Natural killer cell treated with Interleukin-12 subunit alpha and Interleukin-12 subunit beta and Interleukin-15 and Interleukin-18, amount 100 ng/mL, for 72 hours (primary cell): Measurements from ENCODE around the gene RPRD1B. TPM values are rescaled to one million over a fixed set of nuclear protein-coding genes. Genes with fewer than 3 reads are reported as not detected.
A peak's percentile ranks its signal among the peaks of the same experiment; 100 is the strongest.
"Not testable (repeated sequence)": the region's sequence is repeated elsewhere in the genome, so short reads cannot be mapped to it uniquely, and the experiment has no call there.

Experiments used
- ATAC-seq, 2 donors: fragments of 150-1000 bp; cut with Tn5 transposase in 1 of 2; sonication (Bioruptor Pico), chemical (Tn5 transposase) in 1 of 2; 2 replicates each; pipeline ENCODE4 v1.10.0; 2021
- DNase-seq: peaks from one replicate; pipeline ENCODE4 v3.0.0; 2022; ENCODE audit warnings: low spot score
- H3K27ac Mint-ChIP-seq, 2 donors: 1 replicate in 1 of 2; 2 replicates in 1 of 2; pipeline ENCODE4 v1.8.0; 2022; ENCODE audit warnings: mixed read lengths in 2 of 2, mild to moderate bottlenecking in 1 of 2, moderate library complexity in 1 of 2
- H3K27me3 Mint-ChIP-seq, 2 donors: 1 replicate in 1 of 2; 2 replicates in 1 of 2; pipeline ENCODE4 v1.8.0; 2022; ENCODE audit warnings: mixed read lengths in 2 of 2
- H3K36me3 Mint-ChIP-seq: one replicate; pipeline ENCODE4 v1.8.0; 2022; ENCODE audit warnings: mixed read lengths
- H3K4me1 Mint-ChIP-seq, 2 donors: 1 replicate in 1 of 2; 2 replicates in 1 of 2; pipeline ENCODE4 v1.8.0; 2022; ENCODE audit warnings: low read depth in 2 of 2, mixed read lengths in 2 of 2, mild to moderate bottlenecking in 1 of 2
- H3K4me3 Mint-ChIP-seq: one replicate; pipeline ENCODE4 v1.8.0; 2022; ENCODE audit warnings: mixed read lengths
- H3K9me3 Mint-ChIP-seq: 2 replicates; pipeline ENCODE4 v1.8.0; 2022; ENCODE audit warnings: mixed read lengths
- total RNA-seq, 2 donors: library from RNA; stranded (reverse); gene quantifications; one replicate each; pipeline ENCODE4 v1.2.3, GENCODE V29; 2022

The RPRD1B gene
- total RNA-seq, 2 donors from 2014 or later: 46.4 to 85.4 TPM

- H3K4me3 Mint-ChIP-seq, H3K27ac Mint-ChIP-seq, ATAC-seq, H3K27me3 Mint-ChIP-seq, H3K4me1 Mint-ChIP-seq, DNase-seq, H3K9me3 Mint-ChIP-seq: not testable (repeated sequence)
- H3K36me3 Mint-ChIP-seq: peaks cover 25% of the 10 kb centered on the region
Observed at GRCh38 chr20:38009416-38009815, 24.1 kb upstream of the RPRD1B start.

GRCh38 chr20:38011696-38012095 lies 21.9 kb upstream of the RPRD1B start:
- Mint-ChIP-seq H3K4me1 (peaks cover 3 to 5% of the 10 kb centered on the region in 2 donors), H3K4me3 (no peak overlapping the region), H3K27ac (no peak overlapping the region), H3K27me3 (no peaks in the 10 kb centered on the region), H3K36me3 (peaks cover 22% of the 10 kb centered on the region), H3K9me3 (no peaks in the 10 kb centered on the region)
- no peak for DNase-seq
- no peak for ATAC-seq

GRCh38 chr20:38012332-38012731 lies 21.2 kb upstream of the RPRD1B start:
- Mint-ChIP-seq H3K36me3 (peaks cover 27% of the 10 kb centered on the region), H3K4me3 (no peak overlapping the region), H3K9me3 (no peaks in the 10 kb centered on the region), H3K4me1 (peaks cover 3 to 8% of the 10 kb centered on the region in 2 donors), H3K27me3 (no peaks in the 10 kb centered on the region), H3K27ac (no peak overlapping the region)
- ATAC-seq: no peak
- DNase-seq: no peak

GRCh38 chr20:38013887-38014286 lies 19.7 kb upstream of the RPRD1B start:
- Mint-ChIP-seq H3K36me3 (peaks cover 39% of the 10 kb centered on the region), H3K27me3 (no peaks in the 10 kb centered on the region), H3K27ac (no peak overlapping the region), H3K4me3 (no peak overlapping the region), H3K9me3 (peaks cover 3% of the 10 kb centered on the region), H3K4me1 (peaks cover 6 to 8% of the 10 kb centered on the region in 2 donors)
- DNase-seq (no peak), ATAC-seq (no peak)

DNA sequence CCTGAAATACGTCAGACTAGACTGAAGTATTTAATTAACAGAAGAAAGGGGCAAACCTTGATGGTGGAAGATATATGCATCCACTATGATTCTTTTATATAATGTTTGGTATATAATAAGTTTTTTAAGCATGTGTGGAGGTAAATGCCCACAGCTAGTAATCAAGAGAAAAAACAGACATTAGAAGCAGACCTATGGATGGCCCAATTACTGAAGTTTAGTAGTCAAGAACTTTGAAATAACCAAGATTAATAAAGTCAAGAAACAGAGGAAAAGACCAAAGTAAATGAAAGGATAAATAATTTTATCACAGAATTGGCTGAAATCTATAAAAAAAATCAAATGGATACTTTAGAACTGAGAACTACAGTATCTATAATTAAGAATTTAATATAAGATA lies 15.6 kb upstream of the RPRD1B start:
- H3K9me3 Mint-ChIP-seq: peaks cover 3% of the 10 kb centered on the region

GRCh38 chr20:38018385-38018784 lies 15.2 kb upstream of the RPRD1B start:
- DNase-seq (no peak), ATAC-seq (no peak)
- H3K36me3 Mint-ChIP-seq: peaks cover 37% of the 10 kb centered on the region
- no peak overlapping the region for H3K27ac Mint-ChIP-seq
- no peak overlapping the region for H3K4me3 Mint-ChIP-seq
- H3K4me1 Mint-ChIP-seq: peaks cover 5 to 20% of the 10 kb centered on the region in 2 donors
- peaks cover 3% of the 10 kb centered on the region for H3K9me3 Mint-ChIP-seq
- no peaks in the 10 kb centered on the region for H3K27me3 Mint-ChIP-seq

More for the DNA sequence above, 15.6 kb upstream of the RPRD1B start:
- peaks cover 37% of the 10 kb centered on the region for H3K36me3 Mint-ChIP-seq
- H3K27me3 Mint-ChIP-seq: no peaks in the 10 kb centered on the region
- no peak for DNase-seq
- H3K4me1 Mint-ChIP-seq: peaks cover 5 to 20% of the 10 kb centered on the region in 2 donors
- no peak for ATAC-seq
- no peak overlapping the region for H3K4me3 Mint-ChIP-seq
- no peak overlapping the region for H3K27ac Mint-ChIP-seq

GRCh38 chr20:38021087-38021772 lies 12.3 kb upstream of the RPRD1B start:
- H3K4me3 Mint-ChIP-seq: no peak overlapping the region
- H3K4me1 Mint-ChIP-seq: peaks cover 12 to 25% of the 10 kb centered on the region in 2 donors
- H3K36me3 Mint-ChIP-seq: peaks cover 32% of the 10 kb centered on the region
- peaks cover 3% of the 10 kb centered on the region for H3K9me3 Mint-ChIP-seq
- ATAC-seq (no peak), DNase-seq (no peak)
- H3K27me3 Mint-ChIP-seq: no peaks in the 10 kb centered on the region
- peak overlapping the region in 1 of 2 donors; percentile 2 for H3K27ac Mint-ChIP-seq

DNA sequence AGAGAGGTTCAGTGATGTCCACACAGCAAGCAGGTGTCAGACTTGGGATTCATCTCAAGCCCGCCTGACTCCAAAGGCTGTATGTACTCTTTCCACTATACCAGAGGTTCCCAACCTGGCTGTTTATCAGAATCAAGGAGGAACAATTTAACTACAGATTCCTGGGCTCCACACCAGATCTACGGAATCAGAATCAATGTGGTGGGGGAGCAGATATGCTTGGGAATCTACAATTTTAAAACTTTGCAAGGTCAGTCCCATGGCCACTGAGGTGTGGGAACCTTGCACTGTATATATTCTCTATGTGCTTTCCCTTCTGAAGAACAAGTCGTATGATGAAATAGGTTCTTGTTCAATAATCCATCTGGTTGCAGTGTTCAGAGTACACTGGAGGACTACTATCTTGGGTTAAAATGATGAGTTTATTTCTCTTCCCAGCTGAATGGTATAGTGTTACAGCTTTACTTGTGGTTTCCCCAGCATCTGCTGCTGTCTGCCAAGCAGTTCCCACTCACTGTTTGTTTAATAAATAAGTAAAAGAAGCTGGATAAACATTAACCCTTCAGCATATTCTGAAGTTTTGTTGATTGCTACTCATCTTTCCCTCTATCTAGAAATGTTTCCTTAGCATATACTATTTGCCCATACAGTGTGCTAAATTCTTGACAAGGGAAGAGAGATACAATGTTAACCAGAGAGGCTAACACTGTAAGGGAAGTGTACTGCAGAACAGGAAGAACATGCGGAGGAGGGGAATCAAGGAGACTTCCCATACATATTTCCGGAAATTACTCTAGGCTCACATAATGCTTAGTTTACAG lies 10.2 kb upstream of the RPRD1B start:
- no peak overlapping the region for H3K4me3 Mint-ChIP-seq
- H3K36me3 Mint-ChIP-seq: peaks cover 11% of the 10 kb centered on the region
- DNase-seq (no peak), ATAC-seq (no peak)
- H3K27ac Mint-ChIP-seq: no peak overlapping the region
- H3K4me1 Mint-ChIP-seq: peaks cover 14 to 24% of the 10 kb centered on the region in 2 donors
- H3K27me3 Mint-ChIP-seq: no peaks in the 10 kb centered on the region
- H3K9me3 Mint-ChIP-seq: peaks cover under 1% of the 10 kb centered on the region

GRCh38 chr20:38024496-38024895 lies 9.1 kb upstream of the RPRD1B start:
- Mint-ChIP-seq H3K4me3 (no peak overlapping the region), H3K27ac (no peak overlapping the region), H3K36me3 (peaks cover 7% of the 10 kb centered on the region), H3K9me3 (no peaks in the 10 kb centered on the region), H3K4me1 (peaks cover 17 to 32% of the 10 kb centered on the region in 2 donors), H3K27me3 (no peaks in the 10 kb centered on the region)
- DNase-seq (no peak), ATAC-seq (no peak)

- no peak for ATAC-seq
- Mint-ChIP-seq H3K27ac (no peak overlapping the region), H3K9me3 (no peaks in the 10 kb centered on the region), H3K36me3 (peaks cover 7% of the 10 kb centered on the region), H3K4me3 (peak overlapping the region; percentile 4), H3K4me1 (peaks cover 35 to 39% of the 10 kb centered on the region in 2 donors), H3K27me3 (no peaks in the 10 kb centered on the region)
- DNase-seq: no peak
Observed at GRCh38 chr20:38029453-38029852, 4.1 kb upstream of the RPRD1B start.

DNA sequence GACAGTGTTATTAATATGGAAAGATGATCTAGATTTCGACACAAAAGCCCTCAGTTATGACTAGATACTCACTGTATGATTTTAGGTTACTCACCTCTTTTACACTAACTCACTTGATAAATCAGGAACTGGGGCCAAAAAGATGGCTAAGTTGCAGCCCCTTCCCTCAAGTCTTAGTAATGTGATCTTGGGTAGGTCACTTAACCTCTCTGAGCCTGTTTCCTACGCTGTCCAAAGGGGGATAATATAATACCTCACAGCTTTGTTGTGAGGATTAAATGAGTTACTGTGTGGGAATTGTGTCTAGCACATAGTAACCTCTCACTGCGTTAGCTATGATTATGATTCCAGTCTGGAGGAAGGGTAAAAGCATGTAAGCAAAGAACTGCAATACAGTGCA lies 1.6 kb upstream of the RPRD1B start:
- Mint-ChIP-seq H3K4me1 (peaks cover 44 to 59% of the 10 kb centered on the region in 2 donors), H3K36me3 (peaks cover 11% of the 10 kb centered on the region), H3K9me3 (no peaks in the 10 kb centered on the region), H3K4me3 (peak overlapping the region; percentile 97), H3K27ac (peak overlapping the region; percentile 94 to 96), H3K27me3 (no peaks in the 10 kb centered on the region)
- ATAC-seq (no peak), DNase-seq (no peak)

DNA sequence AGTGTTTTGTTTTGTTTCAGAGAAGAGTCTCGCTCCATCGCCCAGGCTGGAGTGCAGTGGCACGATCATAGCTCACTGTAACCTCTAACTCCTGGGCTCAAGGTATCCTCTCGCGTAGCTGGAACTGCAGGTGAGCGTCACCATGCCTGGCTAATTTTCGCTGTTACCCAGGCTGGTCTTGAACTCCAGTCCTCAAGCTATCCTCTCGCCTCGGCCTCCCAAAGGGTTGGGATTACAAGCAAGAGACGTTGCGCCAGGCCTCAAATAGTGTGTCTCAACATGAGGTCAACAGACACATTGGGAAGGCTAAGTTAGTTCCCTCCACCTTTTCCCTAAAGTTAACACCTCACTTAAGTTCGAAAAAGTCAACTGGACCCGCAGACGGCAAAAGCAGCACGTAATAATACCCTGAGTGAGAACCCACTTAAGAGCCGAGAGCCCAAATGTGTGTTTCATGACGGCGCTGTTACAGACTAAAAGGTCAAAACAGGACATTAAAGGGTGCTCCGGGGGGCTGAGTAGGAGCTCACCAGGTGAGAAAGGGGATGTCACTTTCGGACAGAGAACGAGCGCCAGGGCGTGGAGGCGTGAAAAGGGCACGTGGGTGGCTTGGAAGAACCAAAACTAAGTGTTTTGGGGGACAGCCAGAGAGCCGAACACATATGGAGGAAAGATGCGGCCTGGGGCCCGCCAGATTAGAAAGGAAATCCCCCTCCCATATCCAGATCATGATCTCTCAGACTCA lies 789 bp upstream of the RPRD1B start:
- H3K36me3 Mint-ChIP-seq: peaks cover 15% of the 10 kb centered on the region
- DNase-seq (no peak), ATAC-seq (peak; percentile 61 to 63)

GRCh38 chr20:38034108-38034649 lies 633 bp downstream of the RPRD1B start:
- H3K4me1 Mint-ChIP-seq: peaks cover 43 to 57% of the 10 kb centered on the region in 2 donors
- no peaks in the 10 kb centered on the region for H3K27me3 Mint-ChIP-seq

More for the DNA sequence above, 789 bp upstream of the RPRD1B start:
- Mint-ChIP-seq H3K4me1 (peaks cover 50 to 66% of the 10 kb centered on the region in 2 donors), H3K27me3 (no peaks in the 10 kb centered on the region), H3K4me3 (peak overlapping the region; percentile 97), H3K9me3 (no peaks in the 10 kb centered on the region), H3K27ac (peak overlapping the region; percentile 94 to 96)

More at GRCh38 chr20:38034108-38034649, 633 bp downstream of the RPRD1B start:
- H3K4me3 Mint-ChIP-seq: peak overlapping the region; percentile 97
- DNase-seq (no peak), ATAC-seq (peak in 1 of 2 donors; percentile 28)
- peak overlapping the region; percentile 94 to 96 for H3K27ac Mint-ChIP-seq
- peaks cover 12% of the 10 kb centered on the region for H3K36me3 Mint-ChIP-seq
- H3K9me3 Mint-ChIP-seq: no peaks in the 10 kb centered on the region
